GM12874 (cell line): ENCODE measurements around the gene TEK.

Source experiments
- TF ChIP-seq, protein P1 (sequence below): IDR thresholded peaks from 2 replicates; pipeline ENCODE4 v1.5.1; 2011; ENCODE audit warnings: low read depth, mild to moderate bottlenecking, control low read depth, low read length, moderate library complexity; ENCODE audit not compliant: insufficient read depth

The TEK gene

DNA sequence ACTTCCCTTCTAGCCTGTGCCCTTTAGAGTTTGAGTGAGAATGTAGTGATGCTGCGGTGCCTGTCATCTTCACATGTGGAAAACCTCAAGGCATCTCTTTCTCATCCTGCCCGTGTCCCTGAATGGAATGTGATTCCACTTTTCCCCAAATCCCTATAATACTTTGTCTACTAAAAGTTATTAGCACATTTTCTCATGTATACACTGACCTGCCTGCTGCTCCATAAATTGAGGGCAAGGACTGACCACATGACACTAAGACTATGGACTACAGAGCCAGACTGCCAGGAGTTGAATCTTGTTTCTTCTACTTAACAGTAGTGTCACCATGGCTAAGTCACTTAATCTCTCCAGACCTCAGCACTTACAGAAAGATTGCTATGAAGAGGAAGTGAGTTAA lies 93.0 kb downstream of the TEK start:
- TF ChIP-seq, protein P1, sequence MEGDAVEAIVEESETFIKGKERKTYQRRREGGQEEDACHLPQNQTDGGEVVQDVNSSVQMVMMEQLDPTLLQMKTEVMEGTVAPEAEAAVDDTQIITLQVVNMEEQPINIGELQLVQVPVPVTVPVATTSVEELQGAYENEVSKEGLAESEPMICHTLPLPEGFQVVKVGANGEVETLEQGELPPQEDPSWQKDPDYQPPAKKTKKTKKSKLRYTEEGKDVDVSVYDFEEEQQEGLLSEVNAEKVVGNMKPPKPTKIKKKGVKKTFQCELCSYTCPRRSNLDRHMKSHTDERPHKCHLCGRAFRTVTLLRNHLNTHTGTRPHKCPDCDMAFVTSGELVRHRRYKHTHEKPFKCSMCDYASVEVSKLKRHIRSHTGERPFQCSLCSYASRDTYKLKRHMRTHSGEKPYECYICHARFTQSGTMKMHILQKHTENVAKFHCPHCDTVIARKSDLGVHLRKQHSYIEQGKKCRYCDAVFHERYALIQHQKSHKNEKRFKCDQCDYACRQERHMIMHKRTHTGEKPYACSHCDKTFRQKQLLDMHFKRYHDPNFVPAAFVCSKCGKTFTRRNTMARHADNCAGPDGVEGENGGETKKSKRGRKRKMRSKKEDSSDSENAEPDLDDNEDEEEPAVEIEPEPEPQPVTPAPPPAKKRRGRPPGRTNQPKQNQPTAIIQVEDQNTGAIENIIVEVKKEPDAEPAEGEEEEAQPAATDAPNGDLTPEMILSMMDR, result no peak

DNA sequence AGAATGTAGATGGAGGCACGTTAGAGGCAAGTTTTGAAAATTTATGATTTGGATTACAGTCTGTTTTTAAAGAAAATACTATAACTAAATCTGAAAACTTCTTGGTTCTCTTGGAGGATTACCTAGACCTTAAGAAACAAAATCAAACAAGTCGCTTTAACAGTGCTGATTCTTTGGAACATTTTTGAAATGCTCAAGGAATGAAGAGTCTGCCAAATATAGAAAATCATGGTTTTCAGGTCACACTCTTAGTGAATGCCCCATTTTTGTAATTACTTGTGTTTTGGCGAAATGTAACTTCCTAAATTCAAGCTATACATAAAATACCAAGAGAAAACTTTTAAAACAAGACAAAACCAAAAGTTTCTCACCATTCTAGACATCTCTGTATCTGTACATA lies 94.8 kb downstream of the TEK start:
- TF ChIP-seq, protein P1, result no peak

DNA sequence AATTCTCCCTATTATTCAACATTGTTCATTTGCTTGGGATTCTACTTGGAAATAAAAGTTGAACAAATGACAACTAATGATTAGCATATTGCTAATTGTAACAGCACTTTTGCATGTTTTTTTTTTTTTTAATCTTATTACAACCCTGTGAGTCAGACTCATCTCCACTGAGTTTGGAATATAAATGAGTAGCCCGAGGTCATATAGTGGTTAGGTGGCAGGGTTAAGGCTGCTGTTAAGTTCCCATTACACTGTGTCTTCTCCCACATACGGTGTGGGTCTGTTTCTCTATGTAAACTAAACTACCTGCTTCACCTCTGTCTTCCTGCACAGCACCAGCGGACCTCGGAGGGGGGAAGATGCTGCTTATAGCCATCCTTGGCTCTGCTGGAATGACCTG lies 95.6 kb downstream of the TEK start:
- TF ChIP-seq, protein P1, result no peak

DNA sequence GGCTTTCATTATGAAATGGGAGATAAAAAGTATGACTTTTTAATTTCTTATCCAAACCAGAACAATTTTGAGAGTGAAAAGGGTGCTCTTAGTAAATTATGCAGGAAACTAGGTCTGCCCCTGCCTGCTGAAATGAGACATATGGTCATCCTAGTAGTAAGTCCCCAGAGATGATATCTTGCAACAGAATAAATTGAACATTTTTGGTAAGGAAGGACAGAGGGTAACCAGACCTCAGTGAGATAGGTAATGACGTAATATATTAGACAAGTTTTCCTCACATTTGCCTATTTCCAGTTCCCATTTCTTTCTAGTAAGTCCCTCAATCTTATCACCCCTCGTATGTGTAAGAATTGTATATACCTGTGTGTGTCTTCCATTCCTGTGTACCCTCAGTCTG lies 96.2 kb downstream of the TEK start:
- TF ChIP-seq, protein P1, result no peak

DNA sequence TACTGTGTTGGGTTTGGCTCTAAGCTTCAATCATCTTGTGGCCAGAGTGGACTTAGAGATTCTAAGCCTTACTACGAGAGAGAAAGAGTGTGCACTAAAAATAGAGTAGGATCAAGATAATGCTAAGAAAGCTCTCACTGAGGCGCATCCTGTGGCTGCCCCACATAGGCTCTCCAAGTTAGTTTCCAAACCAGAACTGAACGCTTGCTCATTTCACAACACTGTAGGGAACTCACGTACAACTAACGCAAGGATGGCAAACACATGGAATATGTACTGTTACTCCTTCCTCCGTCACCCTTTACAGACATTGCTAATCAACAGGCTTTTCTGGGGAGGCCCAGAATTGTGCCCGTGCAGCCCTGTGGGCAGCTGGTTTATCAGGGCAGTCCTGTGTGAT lies 97.0 kb downstream of the TEK start:
- TF ChIP-seq, protein P1, result no peak

DNA sequence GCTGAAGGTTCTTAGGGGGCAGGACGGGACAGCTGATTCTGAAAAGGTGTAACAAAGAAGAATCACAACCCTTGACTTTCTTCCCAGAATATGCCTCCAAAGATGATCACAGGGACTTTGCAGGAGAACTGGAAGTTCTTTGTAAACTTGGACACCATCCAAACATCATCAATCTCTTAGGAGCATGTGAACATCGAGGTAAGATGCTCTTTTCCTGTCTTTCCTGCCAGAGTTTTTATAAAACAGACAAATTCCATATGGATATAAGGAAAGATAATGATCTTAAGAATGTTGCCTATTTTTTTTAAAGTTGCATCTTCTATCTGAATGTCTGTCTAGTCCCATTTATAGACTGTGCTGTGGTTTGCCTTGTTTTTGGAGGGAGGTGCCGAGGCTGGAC lies 100.0 kb downstream of the TEK start:
- TF ChIP-seq, protein P1, result no peak

DNA sequence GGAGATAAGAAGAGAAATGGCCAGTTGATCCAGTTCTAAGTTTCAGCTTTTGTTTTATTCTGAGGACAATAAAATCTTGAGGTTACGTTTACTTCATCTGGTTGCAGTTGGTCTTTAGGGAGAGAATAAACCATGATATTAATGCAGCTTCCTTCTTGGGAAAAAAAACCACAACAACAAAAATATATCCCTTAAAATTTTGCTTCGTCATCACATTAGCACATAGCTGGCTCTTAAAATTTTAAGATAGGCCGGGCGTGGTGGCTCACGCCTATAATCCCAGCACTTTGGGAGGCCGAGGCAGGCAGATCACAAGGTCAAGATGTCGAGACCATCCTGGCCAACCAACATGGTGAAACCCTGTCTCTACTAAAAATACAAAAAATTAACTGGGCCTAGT lies 101.6 kb downstream of the TEK start:
- TF ChIP-seq, protein P1, result no peak

DNA sequence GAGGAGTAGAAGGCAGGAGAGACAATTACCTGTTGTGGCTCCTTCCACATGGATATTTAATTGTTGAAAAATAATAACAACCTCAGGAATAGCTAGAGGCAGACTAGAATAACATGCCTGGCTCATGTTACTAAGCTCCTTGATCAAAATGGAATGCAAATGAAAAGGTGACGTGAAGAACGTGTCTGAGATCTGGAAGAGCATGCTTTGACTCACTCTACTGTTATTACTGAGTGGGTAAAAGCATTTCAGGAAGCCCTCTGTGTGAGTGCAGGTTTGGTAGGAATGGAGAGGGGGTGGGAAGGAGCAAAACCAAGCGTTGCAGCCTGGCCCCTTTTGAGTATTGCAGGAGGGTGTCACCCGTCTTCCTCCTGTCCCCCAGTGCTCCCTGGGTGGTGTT lies 103.2 kb downstream of the TEK start:
- TF ChIP-seq, protein P1, result no peak
